HepG2 (cell line): ENCODE results near the gene WNK2. TPM values are rescaled to one million over a fixed set of nuclear protein-coding genes. Genes with fewer than 3 reads are reported as not detected.

ENCODE experiments used
- ATF3 ChIP-seq: sonication (generic); formaldehyde crosslinking; IDR thresholded peaks from 2 replicates; pipeline ENCODE4 v1.4.0; 2020; ENCODE audit warnings: missing genetic modification reagents
- CEBPZ ChIP-seq: IDR thresholded peaks from 2 replicates; pipeline ENCODE4 v1.6.1; 2012; ENCODE audit warnings: low read length, improper control_type of control experiment
- CHCHD3 ChIP-seq: sonication (generic); formaldehyde crosslinking; IDR thresholded peaks from 2 replicates; pipeline ENCODE4 v1.8.0; 2022; ENCODE audit warnings: mild to moderate bottlenecking, missing genetic modification reagents, moderate library complexity
- ELF3 ChIP-seq: IDR thresholded peaks from 2 replicates; pipeline ENCODE4 v1.6.1; 2016; ENCODE audit warnings: missing genetic modification reagents, missing compliant biosample characterization
- FOXK2 ChIP-seq: fragments of 450-650 bp; IDR thresholded peaks from 2 replicates; pipeline ENCODE4 v1.6.1; 2016
- FOXM1 ChIP-seq: sonication (generic); formaldehyde crosslinking; IDR thresholded peaks from 2 replicates; pipeline ENCODE4 v1.5.0; 2020; ENCODE audit warnings: missing genetic modification reagents
- GATAD2A ChIP-seq: IDR thresholded peaks from 2 replicates; pipeline ENCODE4 v1.6.1; 2016
- GPBP1L1 ChIP-seq: sonication (generic); formaldehyde crosslinking; IDR thresholded peaks from 2 replicates; pipeline ENCODE4 v1.5.0; 2020; ENCODE audit warnings: mild to moderate bottlenecking, missing genetic modification reagents
- JUND ChIP-seq: sonication (generic); formaldehyde crosslinking; IDR thresholded peaks from 2 replicates; pipeline ENCODE4 v1.8.0; 2022; ENCODE audit warnings: mild to moderate bottlenecking, missing genetic modification reagents
- KAT2B ChIP-seq: fragments of 150-350 bp; IDR thresholded peaks from 2 replicates; pipeline ENCODE4 v1.6.1; 2014; ENCODE audit warnings: low read depth, low read length, borderline replicate concordance
- KLF13 ChIP-seq: sonication (generic); formaldehyde crosslinking; IDR thresholded peaks from 2 replicates; pipeline ENCODE4 v1.4.0; 2020; ENCODE audit warnings: mild to moderate bottlenecking, missing genetic modification reagents
- MED1 ChIP-seq: sonication (generic); formaldehyde crosslinking; IDR thresholded peaks from 2 replicates; pipeline ENCODE4 v1.4.0; 2020; ENCODE audit warnings: missing genetic modification reagents
- MYC ChIP-seq: sonication (generic); formaldehyde crosslinking; IDR thresholded peaks from 2 replicates; pipeline ENCODE4 v1.9.0; 2021; ENCODE audit warnings: missing genetic modification reagents, borderline replicate concordance
- NBN ChIP-seq: fragments of 450-650 bp; conservative IDR thresholded peaks from 2 replicates; pipeline ENCODE4 v1.6.1; 2017
- NCOA2 ChIP-seq: sonication (generic); formaldehyde crosslinking; IDR thresholded peaks from 2 replicates; pipeline ENCODE4 v1.8.0; 2022; ENCODE audit warnings: inconsistent platforms
- PCBP1 ChIP-seq: fragments of 200-400 bp; formaldehyde crosslinking; IDR thresholded peaks from 2 replicates; pipeline ENCODE4 v1.6.1; 2017; ENCODE audit warnings: mild to moderate bottlenecking, low read depth, low read length, borderline replicate concordance
- REPIN1 ChIP-seq: sonication (generic); formaldehyde crosslinking; IDR thresholded peaks from 2 replicates; pipeline ENCODE4 v1.8.0; 2022; ENCODE audit warnings: missing genetic modification reagents, low read depth, mild to moderate bottlenecking, borderline replicate concordance
- SALL2 ChIP-seq: sonication (generic); formaldehyde crosslinking; IDR thresholded peaks from 2 replicates; pipeline ENCODE4 v1.8.1; 2023; ENCODE audit warnings: mild to moderate bottlenecking, missing genetic modification reagents, inconsistent platforms
- TAF15 ChIP-seq: fragments of 200-400 bp; formaldehyde crosslinking; IDR thresholded peaks from one replicate; pipeline ENCODE4 v1.6.1; 2018; ENCODE audit warnings: mild to moderate bottlenecking, low read depth, low read length; ENCODE audit not compliant: poor library complexity, severe bottlenecking
- ZBTB26 ChIP-seq: IDR thresholded peaks from 2 replicates; pipeline ENCODE4 v1.6.1; 2016; ENCODE audit warnings: missing compliant biosample characterization, missing genetic modification reagents, borderline replicate concordance
- ZBTB7B ChIP-seq: sonication (generic); formaldehyde crosslinking; IDR thresholded peaks from 2 replicates; pipeline ENCODE4 v1.4.0; 2020; ENCODE audit warnings: missing genetic modification reagents
- ZNF12 ChIP-seq: sonication (generic); formaldehyde crosslinking; IDR thresholded peaks from 2 replicates; pipeline ENCODE4 v1.5.0; 2020; ENCODE audit warnings: missing genetic modification reagents
- ZNF44 ChIP-seq: sonication (generic); formaldehyde crosslinking; IDR thresholded peaks from 2 replicates; pipeline ENCODE4 v1.5.1; 2020; ENCODE audit warnings: mild to moderate bottlenecking, missing genetic modification reagents
- ZNF550 ChIP-seq: sonication (generic); formaldehyde crosslinking; IDR thresholded peaks from 2 replicates; pipeline ENCODE4 v1.4.0; 2020; ENCODE audit warnings: mild to moderate bottlenecking, missing genetic modification reagents, borderline replicate concordance
- ZNF740 ChIP-seq: sonication (generic); formaldehyde crosslinking; IDR thresholded peaks from 2 replicates; pipeline ENCODE4 v1.4.0; 2020; ENCODE audit warnings: missing genetic modification reagents
- ZNF841 ChIP-seq: sonication (generic); formaldehyde crosslinking; IDR thresholded peaks from 2 replicates; pipeline ENCODE4 v1.8.1; 2023; ENCODE audit warnings: missing genetic modification reagents, borderline replicate concordance
- polyA plus RNA-seq, 8 experiments: library from polyadenylated mRNA; depleted of rRNA in 3 of 8; stranded (reverse) in 7 of 8; unstranded in 1 of 8; fragments of >200 nt; fragmentation: Illumina TruSeq in 4 of 8; extraction: Trizol in 4 of 8; gene quantifications; 2 replicates each; pipeline versions ENCODE4 v1.2.1 to v1.2.3, GENCODE V29; 2011 to 2016; ENCODE audit warnings: low read depth in 4 of 8, missing spikeins in 1 of 8, mixed read lengths in 1 of 8; ENCODE audit not compliant: insufficient read depth in 1 of 8
- total RNA-seq, 5 experiments: library from RNA; depleted of rRNA; stranded (reverse); fragments of >200 nt; fragmentation: Illumina TruSeq; extraction: Trizol; gene quantifications; 2 replicates each; pipeline ENCODE4 v1.2.3, GENCODE V29; 2016; ENCODE audit warnings: low read depth in 1 of 5

Gene WNK2
- total and polyA plus RNA-seq, 2 of the 13 experiments (the other 11 are each of a cell fraction or from before 2014, with no cell fraction given): 10.5 to 12.0 TPM

GRCh38 chr9:93299418-93300174, 115.7 kb downstream of the WNK2 start (continued):
- 0 out of 2 replicates have a peak, but pooled peaks have one; percentile 67 for TF ChIP-seq PCBP1
- TF ChIP-seq ZNF841 (CRISPR knock-in tag): no peak
- TF ChIP-seq FOXK2: no peak
- TF ChIP-seq SALL2 (CRISPR knock-in tag): 0 out of 2 replicates have a peak, but pooled peaks have one; percentile 21
- TF ChIP-seq ZNF550: no peak
- no peak for TF ChIP-seq GPBP1L1 (CRISPR knock-in tag)
- no peak for TF ChIP-seq ZNF12 (CRISPR knock-in tag)
- peak; percentile 90 for TF ChIP-seq MED1
- peak; percentile 88 for TF ChIP-seq GATAD2A (CRISPR knock-in tag)
- peak; percentile 78 for TF ChIP-seq NCOA2 (CRISPR knock-in tag)
- TF ChIP-seq NBN: no peak
- no peak for TF ChIP-seq KAT2B
- no peak for TF ChIP-seq ZNF44 (CRISPR knock-in tag)
- TF ChIP-seq MYC (CRISPR knock-in tag): peak; percentile 76
- peak; percentile 76 for TF ChIP-seq ELF3 (CRISPR knock-in tag)
- TF ChIP-seq JUND (CRISPR knock-in tag): 0 out of 2 replicates have a peak, but pooled peaks have one; percentile 50
- TF ChIP-seq CHCHD3 (CRISPR knock-in tag): no peak
- no peak for TF ChIP-seq KLF13
- TF ChIP-seq CEBPZ: no peak
- no peak for TF ChIP-seq ATF3 (CRISPR knock-in tag)
- TF ChIP-seq FOXM1: no peak
- TF ChIP-seq REPIN1 (CRISPR knock-in tag): peak; percentile 62; the same call in 1 of the 2 replicates
- TF ChIP-seq TAF15: no peak
- TF ChIP-seq ZBTB26 (CRISPR knock-in tag): no peak
- TF ChIP-seq ZBTB7B: peak; percentile 59; the same call in 1 of the 2 replicates
- TF ChIP-seq ZNF740: peak; percentile 55; the same call in 1 of the 2 replicates
